Measurements from ENCODE around the gene HIPK1. TPM values are rescaled to one million over a fixed set of nuclear protein-coding genes. Genes with fewer than 3 reads are reported as not detected.

Gene HIPK1
- total and polyA plus RNA-seq, 2 of the 13 experiments (the other 11 are each of a cell fraction or from before 2014, with no cell fraction given) = 20.8 to 33.4 TPM

GRCh38 chr1:113928941-113929749 lies at the start of gene HIPK1 (continued):
- TF ChIP-seq, protein P1, sequence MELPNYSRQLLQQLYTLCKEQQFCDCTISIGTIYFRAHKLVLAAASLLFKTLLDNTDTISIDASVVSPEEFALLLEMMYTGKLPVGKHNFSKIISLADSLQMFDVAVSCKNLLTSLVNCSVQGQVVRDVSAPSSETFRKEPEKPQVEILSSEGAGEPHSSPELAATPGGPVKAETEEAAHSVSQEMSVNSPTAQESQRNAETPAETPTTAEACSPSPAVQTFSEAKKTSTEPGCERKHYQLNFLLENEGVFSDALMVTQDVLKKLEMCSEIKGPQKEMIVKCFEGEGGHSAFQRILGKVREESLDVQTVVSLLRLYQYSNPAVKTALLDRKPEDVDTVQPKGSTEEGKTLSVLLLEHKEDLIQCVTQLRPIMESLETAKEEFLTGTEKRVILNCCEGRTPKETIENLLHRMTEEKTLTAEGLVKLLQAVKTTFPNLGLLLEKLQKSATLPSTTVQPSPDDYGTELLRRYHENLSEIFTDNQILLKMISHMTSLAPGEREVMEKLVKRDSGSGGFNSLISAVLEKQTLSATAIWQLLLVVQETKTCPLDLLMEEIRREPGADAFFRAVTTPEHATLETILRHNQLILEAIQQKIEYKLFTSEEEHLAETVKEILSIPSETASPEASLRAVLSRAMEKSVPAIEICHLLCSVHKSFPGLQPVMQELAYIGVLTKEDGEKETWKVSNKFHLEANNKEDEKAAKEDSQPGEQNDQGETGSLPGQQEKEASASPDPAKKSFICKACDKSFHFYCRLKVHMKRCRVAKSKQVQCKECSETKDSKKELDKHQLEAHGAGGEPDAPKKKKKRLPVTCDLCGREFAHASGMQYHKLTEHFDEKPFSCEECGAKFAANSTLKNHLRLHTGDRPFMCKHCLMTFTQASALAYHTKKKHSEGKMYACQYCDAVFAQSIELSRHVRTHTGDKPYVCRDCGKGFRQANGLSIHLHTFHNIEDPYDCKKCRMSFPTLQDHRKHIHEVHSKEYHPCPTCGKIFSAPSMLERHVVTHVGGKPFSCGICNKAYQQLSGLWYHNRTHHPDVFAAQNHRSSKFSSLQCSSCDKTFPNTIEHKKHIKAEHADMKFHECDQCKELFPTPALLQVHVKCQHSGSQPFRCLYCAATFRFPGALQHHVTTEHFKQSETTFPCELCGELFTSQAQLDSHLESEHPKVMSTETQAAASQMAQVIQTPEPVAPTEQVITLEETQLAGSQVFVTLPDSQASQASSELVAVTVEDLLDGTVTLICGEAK (IDR thresholded peaks at IDR 0.05) = no peak
- TF ChIP-seq, protein P1 (CRISPR knock-in tag; IDR thresholded peaks at IDR 0.05) = peak; percentile 52; the same call in 1 of the 2 replicates
- TF ChIP-seq ZHX1 (CRISPR knock-in tag; IDR thresholded peaks at IDR 0.05; ENCODE audit: low read depth) = peak; percentile 89
- TF ChIP-seq KAT7 (CRISPR knock-in tag; IDR thresholded peaks at IDR 0.05; ENCODE audit: borderline replicate concordance) = no peak
- TF ChIP-seq ZNF672 (CRISPR knock-in tag; IDR thresholded peaks at IDR 0.05) = no peak
- TF ChIP-seq ZMYM3 (CRISPR knock-in tag; IDR thresholded peaks at IDR 0.05) = peak; percentile 50; the same call in 1 of the 2 replicates
- TF ChIP-seq ZNF557 (CRISPR knock-in tag; IDR thresholded peaks at IDR 0.05) = 0 out of 2 replicates have a peak, but pooled peaks have one; percentile 63
- 0 out of 2 replicates have a peak, but pooled peaks have one; percentile 30 for TF ChIP-seq ZNF614 (CRISPR knock-in tag; IDR thresholded peaks at IDR 0.05; ENCODE audit: borderline replicate concordance)
- no peak; the same call in none of the 2 replicates for TF ChIP-seq ZC3H13 (CRISPR knock-in tag; IDR thresholded peaks at IDR 0.05)
